ENCODE measurements around the gene TPGS2.
"Not testable (repeated sequence)": the region's sequence is repeated elsewhere in the genome, so short reads cannot be mapped to it uniquely, and the experiment has no call there.

The TPGS2 gene

GRCh38 chr18:36828630-36829361 is at the start of gene TPGS2, which contains the start of gene KIAA1328:
Gene TPGS2, minus strand, starts transcription at chr18:36829002. Its CDS starts 235 bp downstream, at chr18:36828767.
Gene KIAA1328, plus strand, starts transcription at chr18:36829127. Its CDS starts 12 bp downstream, at chr18:36829139.
- peak; percentile 73 to 75 for DNase-seq (ENCODE audit: low read depth in 2 of 2)

- DNase-seq (ENCODE audit: low read depth in 2 of 2) = not testable (repeated sequence)
These were observed 45.0 kb upstream of the TPGS2 start for GRCh38 chr18:36873826-36874225.

- no peak for DNase-seq (ENCODE audit: low read depth in 2 of 2)
These were observed 43.5 kb upstream of the TPGS2 start for GRCh38 chr18:36872329-36872728.

GRCh38 chr18:36871801-36872200 is 43.0 kb upstream of the TPGS2 start:
- no peak for DNase-seq (ENCODE audit: low read depth in 2 of 2)

GRCh38 chr18:36867056-36867455 is 38.3 kb upstream of the TPGS2 start:
- no peak for DNase-seq (ENCODE audit: low read depth in 2 of 2)

- DNase-seq (ENCODE audit: low read depth in 2 of 2) = no peak
These were observed 33.4 kb upstream of the TPGS2 start for GRCh38 chr18:36862182-36862581.

GRCh38 chr18:36856815-36857214 is 28.0 kb upstream of the TPGS2 start:
- DNase-seq (ENCODE audit: low read depth in 2 of 2) = no peak

GRCh38 chr18:36851202-36851590 is 22.4 kb upstream of the TPGS2 start:
- no peak for DNase-seq (ENCODE audit: low read depth in 2 of 2)

GRCh38 chr18:36850527-36851201 is 21.9 kb upstream of the TPGS2 start:
- DNase-seq (ENCODE audit: low read depth in 2 of 2) = no peak

- no peak for DNase-seq (ENCODE audit: low read depth in 2 of 2)
These were observed 20.6 kb upstream of the TPGS2 start for GRCh38 chr18:36849288-36850006.

GRCh38 chr18:36848609-36849008 is 19.8 kb upstream of the TPGS2 start:
- no peak for DNase-seq (ENCODE audit: low read depth in 2 of 2)

- no peak for DNase-seq (ENCODE audit: low read depth in 2 of 2)
These were observed 15.0 kb upstream of the TPGS2 start for GRCh38 chr18:36843784-36844183.

- DNase-seq (ENCODE audit: low read depth in 2 of 2) = no peak
These were observed 14.4 kb upstream of the TPGS2 start for GRCh38 chr18:36843199-36843598.

GRCh38 chr18:36839835-36840234 is 11.0 kb upstream of the TPGS2 start:
- no peak for DNase-seq (ENCODE audit: low read depth in 2 of 2)

- no peak for DNase-seq (ENCODE audit: low read depth in 2 of 2)
These were observed 7.1 kb upstream of the TPGS2 start for GRCh38 chr18:36835927-36836326.

GRCh38 chr18:36833120-36833519 is 4.3 kb upstream of the TPGS2 start:
- no peak for DNase-seq (ENCODE audit: low read depth in 2 of 2)

- DNase-seq (ENCODE audit: low read depth in 2 of 2) = no peak
These were observed 2.3 kb upstream of the TPGS2 start for GRCh38 chr18:36831139-36831538.

GRCh38 chr18:36830158-36830495 is 1.3 kb upstream of the TPGS2 start:
- no peak for DNase-seq (ENCODE audit: low read depth in 2 of 2)

GRCh38 chr18:36829362-36830157 is 758 bp upstream of the TPGS2 start:
- DNase-seq (ENCODE audit: low read depth in 2 of 2) = no peak

- no peak for DNase-seq (ENCODE audit: low read depth in 2 of 2)
These were observed 609 bp downstream of the TPGS2 start for GRCh38 chr18:36828157-36828629.

GRCh38 chr18:36826556-36826955 is 2.2 kb downstream of the TPGS2 start:
- DNase-seq (ENCODE audit: low read depth in 2 of 2) = no peak

- no peak for DNase-seq (ENCODE audit: low read depth in 2 of 2)
These were observed 3.3 kb downstream of the TPGS2 start for GRCh38 chr18:36825526-36825925.
